Thyroid gland (tissue), 4 donors: Measurements from ENCODE around the gene ALDH3A1. TPM values are rescaled to one million over a fixed set of nuclear protein-coding genes. Genes with fewer than 3 reads are reported as not detected.

ENCODE experiments used
- DNase-seq, 2 donors: peaks; one replicate each; pipeline ENCODE4 v3.0.0-alpha.2; 2019
- H3K27ac ChIP-seq, 3 donors: fragments of 200-600 bp; sonication (generic); 1 replicate in 2 of 3; 2 replicates in 1 of 3; pipeline ENCODE4 v1.5.1; 2016 to 2019; ENCODE audit warnings: mild to moderate bottlenecking in 1 of 3, moderate library complexity in 1 of 3
- H3K27me3 ChIP-seq: fragments of 200-600 bp; sonication (generic); one replicate; pipeline ENCODE4 v1.5.1; 2019
- H3K36me3 ChIP-seq, 2 donors: fragments of 200-600 bp; sonication (generic); one replicate each; pipeline ENCODE4 v1.5.1; 2016 to 2019
- H3K4me1 ChIP-seq, 2 donors: fragments of 200-600 bp; sonication (generic); one replicate each; pipeline ENCODE4 v1.5.1; 2017 to 2019
- H3K4me3 ChIP-seq, 3 donors: fragments of 200-600 bp; sonication (generic); replicated peaks in 1 of 3; 1 replicate in 2 of 3; 2 replicates in 1 of 3; pipeline ENCODE4 v1.5.1; 2016; ENCODE audit warnings: mild to moderate bottlenecking in 1 of 3
- H3K9me3 ChIP-seq: fragments of 200-600 bp; sonication (generic); one replicate; pipeline ENCODE4 v1.5.1; 2017
- CTCF ChIP-seq, 6 experiments: fragments of 200-600 bp in 3 of 6; fragments of 450-650 bp in 3 of 6; sonication (generic) in 3 of 6; IDR thresholded peaks; one replicate each; pipeline ENCODE4 v1.5.1; 2016 to 2019; ENCODE audit warnings: antibody characterized with exemption in 6 of 6, mild to moderate bottlenecking in 2 of 6, inconsistent platforms in 1 of 6, moderate library complexity in 1 of 6
- POLR2A ChIP-seq, 2 donors: fragments of 450-650 bp; IDR thresholded peaks; one replicate each; pipeline ENCODE4 v1.6.1; 2017; ENCODE audit warnings: antibody characterized with exemption in 2 of 2, mild to moderate bottlenecking in 2 of 2, moderate library complexity in 1 of 2
- WGBS, 2 donors: methylation state at CpG; one replicate each; pipeline ENCODE4 v1.1.5; 2017; 5-methylcytosine and 5-hydroxymethylcytosine counted together
- intact Hi-C: fragments of 100-400 bp; cut with DNase I; formaldehyde crosslinking; loops from one replicate; pipeline ENCODE4 v1.15.1; 2023
- total RNA-seq, 4 donors: library from RNA; depleted of rRNA; stranded (reverse); fragments of >200 nt; gene quantifications; one replicate each; pipeline ENCODE4 v1.2.3, GENCODE V29; 2016

Gene ALDH3A1
- total RNA-seq, 4 donors from 2014 or later: 0.94 to 1.6 (median 1.1) TPM; not detected in 1

- peaks cover 18 to 32% of the 10 kb centered on the region in 2 donors for H3K4me1 ChIP-seq
- TF ChIP-seq POLR2A (IDR thresholded peaks at IDR 0.05): no peak
- TF ChIP-seq CTCF (IDR thresholded peaks at IDR 0.05): no peak
- intact Hi-C loops: no loop called here
- DNase-seq: peak; percentile 45 to 55
- 59% methylated on average over 8 of the region's 11 CpGs; no CpG with 5 or more reads in 1 of the 2 donors for WGBS, 2 donors
- no peak overlapping the region for H3K4me3 ChIP-seq
- no peak overlapping the region for H3K27ac ChIP-seq
- no peaks in the 10 kb centered on the region for H3K36me3 ChIP-seq
- no peaks in the 10 kb centered on the region for H3K27me3 ChIP-seq
- H3K9me3 ChIP-seq: no peaks in the 10 kb centered on the region
These were observed 40.3 kb downstream of the ALDH3A1 start for GRCh38 chr17:19707728-19708221.

GRCh38 chr17:19706791-19707727, 41.0 kb downstream of the ALDH3A1 start:
- Histone ChIP-seq H3K27me3 (no peaks in the 10 kb centered on the region), H3K36me3 (no peaks in the 10 kb centered on the region), H3K9me3 (no peaks in the 10 kb centered on the region), H3K4me1 (peaks cover 21 to 39% of the 10 kb centered on the region in 2 donors), H3K4me3 (no peak overlapping the region), H3K27ac (no peak overlapping the region)
- DNase-seq: no peak
- WGBS, 2 donors: 73 to 82% methylated on average over 7 to 9 of the region's 12 CpGs
- no peak for TF ChIP-seq CTCF (IDR thresholded peaks at IDR 0.05)
- TF ChIP-seq POLR2A (IDR thresholded peaks at IDR 0.05): no peak
- intact Hi-C loops: no loop called here

GRCh38 chr17:19705771-19706770, 42.0 kb downstream of the ALDH3A1 start:
- Histone ChIP-seq H3K36me3 (no peaks in the 10 kb centered on the region), H3K9me3 (no peaks in the 10 kb centered on the region), H3K27me3 (no peaks in the 10 kb centered on the region), H3K4me1 (peaks cover 21 to 39% of the 10 kb centered on the region in 2 donors), H3K4me3 (no peak overlapping the region), H3K27ac (peak overlapping the region; percentile 88 to 97 (median 93))
- no peak for DNase-seq
- 85 to 88% methylated on average over 13 to 22 of the region's 22 CpGs for WGBS, 2 donors
- no peak for TF ChIP-seq POLR2A (IDR thresholded peaks at IDR 0.05)
- TF ChIP-seq CTCF (IDR thresholded peaks at IDR 0.05): no peak
- intact Hi-C loops: no loop called here

GRCh38 chr17:19705201-19705600, 42.9 kb downstream of the ALDH3A1 start:
- Histone ChIP-seq H3K9me3 (no peaks in the 10 kb centered on the region), H3K36me3 (no peaks in the 10 kb centered on the region), H3K4me3 (no peak overlapping the region), H3K27ac (peak overlapping the region; percentile 88 to 97 (median 93)), H3K4me1 (peaks cover 21 to 39% of the 10 kb centered on the region in 2 donors), H3K27me3 (no peaks in the 10 kb centered on the region)
- WGBS, 2 donors: 92 to 97% methylated on average over 12 to 13 of the region's 13 CpGs
- intact Hi-C loops: no loop called here
- no peak for DNase-seq
- TF ChIP-seq POLR2A (IDR thresholded peaks at IDR 0.05): no peak
- no peak for TF ChIP-seq CTCF (IDR thresholded peaks at IDR 0.05)
